ENCODE data around the gene PRLR.

GRCh38 chr5:35046774-35047173 lies 183.5 kb downstream of the PRLR start:
- TF ChIP-seq FOXA1 (IDR thresholded peaks at IDR 0.05) = no peak
- no peak for TF ChIP-seq HDGF (IDR thresholded peaks at IDR 0.05; ENCODE audit: borderline replicate concordance)
- TF ChIP-seq SP1 (IDR thresholded peaks at IDR 0.05) = no peak
- no peak for TF ChIP-seq LEF1 (IDR thresholded peaks at IDR 0.05; ENCODE audit: borderline replicate concordance)
- no peak for TF ChIP-seq TARDBP (IDR thresholded peaks at IDR 0.05)
- TF ChIP-seq L3MBTL2 (conservative IDR thresholded peaks at IDR 0.05) = no peak
